ENCODE results near the gene COL18A1. TPM values are rescaled to one million over a fixed set of nuclear protein-coding genes. Genes with fewer than 3 reads are reported as not detected.
A peak's percentile ranks its signal among the peaks of the same experiment; 100 is the strongest.
"Not testable (repeated sequence)": the region's sequence is repeated elsewhere in the genome, so short reads cannot be mapped to it uniquely, and the experiment has no call there.

COL18A1 gene
- total RNA-seq, 4 donors from 2014 or later = 97.7 to 173 (median 110) TPM

DNA sequence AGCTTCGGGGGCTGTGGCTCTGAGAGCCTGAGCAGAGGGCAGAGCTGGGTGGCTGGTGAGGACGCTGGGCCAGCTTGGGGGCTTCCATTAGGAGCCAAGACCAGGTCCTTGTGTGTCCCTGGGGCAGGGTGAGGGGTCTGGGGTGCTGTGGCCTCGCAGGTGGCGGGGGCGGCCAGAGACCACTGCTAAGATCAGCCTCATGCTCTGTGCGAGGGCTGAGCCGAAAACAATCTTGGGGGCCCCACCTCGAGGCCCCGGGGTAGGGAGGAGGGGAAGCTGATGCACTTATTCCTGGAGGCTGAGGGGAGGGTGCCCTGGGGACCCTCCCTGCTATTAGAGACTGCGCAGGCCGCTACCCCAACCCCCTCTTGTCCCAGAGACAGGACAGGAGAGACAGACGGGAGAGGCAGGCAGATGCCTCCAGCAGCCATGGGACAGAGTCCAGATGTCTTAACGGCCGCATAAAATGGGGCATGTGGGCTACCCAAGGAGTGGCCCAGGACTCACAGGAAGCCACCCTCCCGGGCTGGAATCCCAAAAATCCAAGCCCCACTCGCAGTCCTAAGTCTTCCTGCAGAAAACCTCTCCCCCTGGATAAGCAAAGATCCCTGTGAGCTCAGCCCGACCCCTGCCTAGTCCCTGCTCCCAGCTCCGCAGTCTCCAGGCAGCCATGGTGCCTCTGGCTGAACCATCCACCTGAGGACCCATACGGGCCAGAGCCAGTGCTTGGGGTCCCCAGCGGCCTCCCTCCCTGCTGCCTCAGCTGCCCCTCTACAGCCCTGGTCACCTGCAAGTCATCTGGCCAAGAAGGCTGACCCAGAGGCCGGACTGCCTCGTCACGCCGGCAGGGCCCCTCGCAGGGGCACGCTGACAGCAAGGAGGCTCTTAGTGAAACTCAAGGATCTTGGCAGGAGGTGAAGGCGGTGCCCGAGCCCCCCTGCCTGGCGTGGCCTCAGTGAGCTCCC, 43.6 kb upstream of the COL18A1 start:
- H3K27me3 ChIP-seq = no peaks in the 10 kb centered on the region
- 91% methylated on average over 21 of the region's 29 CpGs for WGBS
- no peak overlapping the region for H3K4me3 ChIP-seq
- no peak overlapping the region for H3K27ac ChIP-seq (replicated peaks in 1 of 4)
- no peak for DNase-seq (ENCODE audit: extremely low spot score)
- intact Hi-C loops (cut with DNase I) = no loop called here
- TF ChIP-seq, protein P1, sequence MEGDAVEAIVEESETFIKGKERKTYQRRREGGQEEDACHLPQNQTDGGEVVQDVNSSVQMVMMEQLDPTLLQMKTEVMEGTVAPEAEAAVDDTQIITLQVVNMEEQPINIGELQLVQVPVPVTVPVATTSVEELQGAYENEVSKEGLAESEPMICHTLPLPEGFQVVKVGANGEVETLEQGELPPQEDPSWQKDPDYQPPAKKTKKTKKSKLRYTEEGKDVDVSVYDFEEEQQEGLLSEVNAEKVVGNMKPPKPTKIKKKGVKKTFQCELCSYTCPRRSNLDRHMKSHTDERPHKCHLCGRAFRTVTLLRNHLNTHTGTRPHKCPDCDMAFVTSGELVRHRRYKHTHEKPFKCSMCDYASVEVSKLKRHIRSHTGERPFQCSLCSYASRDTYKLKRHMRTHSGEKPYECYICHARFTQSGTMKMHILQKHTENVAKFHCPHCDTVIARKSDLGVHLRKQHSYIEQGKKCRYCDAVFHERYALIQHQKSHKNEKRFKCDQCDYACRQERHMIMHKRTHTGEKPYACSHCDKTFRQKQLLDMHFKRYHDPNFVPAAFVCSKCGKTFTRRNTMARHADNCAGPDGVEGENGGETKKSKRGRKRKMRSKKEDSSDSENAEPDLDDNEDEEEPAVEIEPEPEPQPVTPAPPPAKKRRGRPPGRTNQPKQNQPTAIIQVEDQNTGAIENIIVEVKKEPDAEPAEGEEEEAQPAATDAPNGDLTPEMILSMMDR (IDR thresholded peaks at IDR 0.05) = no peak
- TF ChIP-seq POLR2AphosphoS5 (IDR thresholded peaks at IDR 0.05) (no peak), POLR2A (IDR thresholded peaks at IDR 0.05; ENCODE audit: low read depth) (no peak), EP300 (IDR thresholded peaks at IDR 0.05) (no peak)
- no peaks in the 10 kb centered on the region for H3K9me3 ChIP-seq
- peaks cover 46 to 68% (median 63%) of the 10 kb centered on the region in 4 donors for H3K4me1 ChIP-seq
- H3K36me3 ChIP-seq = no peaks in the 10 kb centered on the region

DNA sequence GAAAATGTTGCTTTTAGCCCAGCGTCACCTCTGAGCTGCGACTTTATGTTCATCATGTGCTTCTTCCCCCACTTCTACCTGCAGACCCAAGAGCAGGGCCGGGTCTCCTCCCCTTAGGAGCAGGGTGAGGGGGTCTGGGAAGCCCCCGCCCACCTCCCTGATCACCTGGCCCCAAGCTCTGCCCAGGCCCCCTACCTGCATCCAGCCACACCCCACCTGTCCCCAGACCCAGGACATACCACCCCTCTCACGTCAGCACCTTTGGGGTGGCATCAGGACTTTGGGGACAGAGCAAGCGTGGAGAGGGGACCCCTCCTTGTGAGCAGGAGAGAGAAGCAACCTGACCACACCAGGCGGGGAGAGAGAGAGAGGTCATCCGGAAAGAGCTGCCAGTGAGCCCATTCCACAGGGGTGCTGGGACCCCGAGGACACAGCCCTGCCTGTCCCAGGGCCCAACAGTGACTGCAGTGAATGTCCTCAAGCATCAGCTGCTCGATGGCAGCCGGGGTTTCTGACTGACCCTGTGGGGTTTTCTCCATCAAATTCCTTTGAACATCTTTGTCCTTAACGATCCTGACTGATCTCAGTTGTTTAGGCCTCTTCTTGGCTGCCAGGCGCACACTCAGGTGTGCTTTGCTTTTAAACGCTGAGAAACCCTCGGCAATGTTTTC, 42.8 kb upstream of the COL18A1 start:
- no peak for DNase-seq (ENCODE audit: extremely low spot score)
- Histone ChIP-seq H3K27ac (replicated peaks in 1 of 4) (peak overlapping the region in 1 of 4 donors; percentile 89), H3K27me3 (no peaks in the 10 kb centered on the region), H3K9me3 (no peaks in the 10 kb centered on the region), H3K4me1 (peaks cover 44 to 70% (median 65%) of the 10 kb centered on the region in 4 donors), H3K36me3 (no peaks in the 10 kb centered on the region), H3K4me3 (no peak overlapping the region)
- intact Hi-C loops (cut with DNase I) = no loop called here
- 93% methylated on average over 15 of the region's 15 CpGs for WGBS
- TF ChIP-seq POLR2AphosphoS5 (IDR thresholded peaks at IDR 0.05) (no peak), EP300 (IDR thresholded peaks at IDR 0.05) (no peak), POLR2A (IDR thresholded peaks at IDR 0.05; ENCODE audit: low read depth) (no peak)
- TF ChIP-seq, protein P1 (IDR thresholded peaks at IDR 0.05) = no peak

DNA sequence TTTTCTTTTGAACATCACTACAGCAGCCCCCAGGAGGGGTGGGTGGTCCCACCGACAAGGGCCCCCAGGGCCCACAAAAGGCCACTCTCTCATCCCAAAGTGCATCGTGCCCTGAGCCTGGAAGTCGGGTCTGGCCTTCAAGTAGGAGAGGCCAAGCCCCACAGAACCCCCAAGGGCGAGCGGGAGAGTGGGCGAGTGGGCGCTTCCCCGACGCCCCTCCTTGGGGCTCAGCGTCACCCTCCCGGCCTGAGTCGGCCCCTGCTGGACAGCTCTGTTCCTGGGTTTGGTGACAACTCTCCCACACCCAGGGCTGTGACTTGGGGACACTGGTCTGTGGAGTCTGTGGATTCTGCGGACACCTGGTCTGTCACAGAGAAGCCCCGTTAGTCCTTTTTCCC, 42.2 kb upstream of the COL18A1 start:
- WGBS = 92% methylated on average over 14 of the region's 14 CpGs
- no peaks in the 10 kb centered on the region for H3K27me3 ChIP-seq
- no peak for DNase-seq (ENCODE audit: extremely low spot score)
- no peak for TF ChIP-seq POLR2AphosphoS5 (IDR thresholded peaks at IDR 0.05)
- no peak for TF ChIP-seq POLR2A (IDR thresholded peaks at IDR 0.05; ENCODE audit: low read depth)
- TF ChIP-seq, protein P1 (IDR thresholded peaks at IDR 0.05) = no peak
- no peak for TF ChIP-seq EP300 (IDR thresholded peaks at IDR 0.05)
- peaks cover 44 to 70% (median 65%) of the 10 kb centered on the region in 4 donors for H3K4me1 ChIP-seq
- H3K36me3 ChIP-seq = no peaks in the 10 kb centered on the region
- intact Hi-C loops (cut with DNase I) = no loop called here
- peak overlapping the region; percentile 16 to 93 (median 56) for H3K27ac ChIP-seq (replicated peaks in 1 of 4)
- H3K9me3 ChIP-seq = no peaks in the 10 kb centered on the region
- no peak overlapping the region for H3K4me3 ChIP-seq

DNA sequence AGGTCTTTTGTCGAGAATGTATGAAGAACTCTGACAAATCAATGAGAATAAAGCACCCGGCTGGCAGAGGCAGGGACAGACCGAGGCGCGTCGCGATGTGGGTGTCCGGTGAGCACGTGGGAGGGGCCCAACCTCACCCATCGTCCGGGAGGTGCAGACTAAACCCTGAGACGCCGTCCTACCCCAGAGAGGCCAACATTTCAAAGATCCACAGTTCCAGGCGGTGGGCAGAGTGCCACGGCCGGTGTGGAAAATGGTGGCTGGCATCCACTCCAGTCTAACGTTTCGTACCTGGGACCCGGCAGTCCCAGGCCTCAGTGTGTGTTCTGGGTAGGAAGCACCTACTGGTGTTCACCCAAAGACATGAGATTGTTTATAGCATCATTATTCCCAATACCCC, 41.7 kb upstream of the COL18A1 start:
- H3K27me3 ChIP-seq; H3K4me3 ChIP-seq; intact Hi-C loops (cut with DNase I); DNase-seq (ENCODE audit: extremely low spot score); H3K9me3 ChIP-seq; H3K36me3 ChIP-seq: not testable (repeated sequence)
- Histone ChIP-seq H3K4me1 (peaks cover 38 to 66% (median 60%) of the 10 kb centered on the region in 4 donors), H3K27ac (replicated peaks in 1 of 4) (peak overlapping the region; percentile 89 to 96 (median 94))
- 90% methylated on average over 19 of the region's 19 CpGs for WGBS

DNA sequence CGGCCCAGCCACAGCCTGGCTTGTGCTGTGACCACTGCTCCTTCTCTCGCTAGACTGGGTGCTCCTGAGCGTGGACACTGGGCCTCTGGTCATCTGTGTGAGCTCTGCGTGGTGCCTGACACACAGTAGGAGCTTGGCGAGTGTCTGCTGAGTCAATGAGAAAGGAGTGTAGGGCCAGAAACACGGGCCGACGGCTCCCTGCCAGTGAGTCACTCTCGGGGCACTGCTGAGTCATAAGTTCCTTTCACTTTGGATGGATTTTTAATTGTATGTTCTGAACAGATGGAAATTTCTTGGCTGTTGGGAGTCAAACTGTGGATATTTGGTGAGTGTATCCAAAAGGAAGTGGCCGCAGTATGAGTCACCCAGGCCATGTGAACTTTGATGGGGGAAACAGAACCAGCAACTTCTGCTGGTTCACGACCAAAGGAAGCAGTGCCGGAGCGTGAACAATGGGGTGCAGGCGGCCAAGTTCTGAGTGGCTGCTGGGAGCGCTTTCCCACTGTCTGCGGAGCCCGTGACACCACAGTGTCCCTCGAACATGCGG, 41.0 kb upstream of the COL18A1 start:
- peaks cover 33 to 58% (median 56%) of the 10 kb centered on the region in 4 donors for H3K4me1 ChIP-seq
- no peaks in the 10 kb centered on the region for H3K36me3 ChIP-seq
- DNase-seq (ENCODE audit: extremely low spot score) = peak; percentile 97
- peak overlapping the region; percentile 89 to 96 (median 94) for H3K27ac ChIP-seq (replicated peaks in 1 of 4)
- WGBS = 16% methylated on average over 11 of the region's 19 CpGs
- TF ChIP-seq POLR2AphosphoS5 (IDR thresholded peaks at IDR 0.05) (peak; percentile 92 to 93), EP300 (IDR thresholded peaks at IDR 0.05) (peak; percentile 28), POLR2A (IDR thresholded peaks at IDR 0.05; ENCODE audit: low read depth) (no peak)
- TF ChIP-seq, protein P1 (IDR thresholded peaks at IDR 0.05) = no peak
- H3K4me3 ChIP-seq = peak overlapping the region; percentile 10 to 34 (median 20)
- no peaks in the 10 kb centered on the region for H3K9me3 ChIP-seq
- no peaks in the 10 kb centered on the region for H3K27me3 ChIP-seq
- intact Hi-C loops (cut with DNase I) = no loop called here
